GM23338 (cell line): ENCODE results near the gene CPNE8. TPM values are rescaled to one million over a fixed set of nuclear protein-coding genes. Genes with fewer than 3 reads are reported as not detected.

Experiments used
- ATAC-seq: fragments of 200-7000 bp; cut with Tn5 transposase; 3 replicates; pipeline ENCODE4 v1.9.1; 2020
- DNase-seq: peaks from one replicate; pipeline ENCODE4 v3.0.0-alpha.2; 2015; ENCODE audit warnings: low spot score
- H2AFZ ChIP-seq: fragments of 200-600 bp; sonication (generic); 2 replicates; pipeline ENCODE4 v1.8.0; 2016; ENCODE audit warnings: antibody characterized with exemption, mild to moderate bottlenecking, moderate library complexity
- H3F3A ChIP-seq: fragments of 200-600 bp; sonication (generic); replicated peaks from 2 replicates; pipeline ENCODE4 v1.8.0; 2017; ENCODE audit warnings: antibody characterized with exemption, mixed run types, low read depth
- H3K27ac ChIP-seq: fragments of 200-600 bp; sonication (generic); 2 replicates; pipeline ENCODE4 v1.6.1; 2016; ENCODE audit warnings: low read depth
- H3K27me3 ChIP-seq: fragments of 200-600 bp; sonication (generic); 2 replicates; pipeline ENCODE4 v1.8.0; 2016; ENCODE audit warnings: mild to moderate bottlenecking, mixed run types, moderate library complexity; ENCODE audit not compliant: insufficient read depth
- H3K36me3 ChIP-seq: fragments of 200-600 bp; sonication (generic); 2 replicates; pipeline ENCODE4 v1.8.0; 2016; ENCODE audit warnings: mild to moderate bottlenecking; ENCODE audit not compliant: insufficient read depth
- H3K4me1 ChIP-seq: fragments of 200-600 bp; sonication (generic); 2 replicates; pipeline ENCODE4 v1.8.0; 2016; ENCODE audit warnings: mild to moderate bottlenecking, moderate library complexity; ENCODE audit not compliant: insufficient read depth
- H3K4me2 ChIP-seq: fragments of 200-600 bp; sonication (generic); 2 replicates; pipeline ENCODE4 v1.7.1; 2017; ENCODE audit warnings: mixed run types
- H3K4me3 ChIP-seq: fragments of 200-600 bp; sonication (generic); 2 replicates; pipeline ENCODE4 v1.6.1; 2016; ENCODE audit warnings: mixed run types
- H3K79me2 ChIP-seq: fragments of 200-600 bp; sonication (generic); replicated peaks from 2 replicates; pipeline ENCODE4 v1.8.0; 2017; ENCODE audit warnings: mild to moderate bottlenecking; ENCODE audit not compliant: insufficient read depth
- H3K9me2 ChIP-seq: fragments of 200-600 bp; sonication (generic); 2 replicates; pipeline ENCODE4 v1.8.0; 2017; ENCODE audit not compliant: insufficient read depth
- H4K20me1 ChIP-seq: fragments of 200-600 bp; sonication (generic); replicated peaks from 2 replicates; pipeline ENCODE4 v1.8.0; 2017; ENCODE audit warnings: mild to moderate bottlenecking; ENCODE audit not compliant: insufficient read depth
- H3K27ac Mint-ChIP-seq: 2 replicates; pipeline ENCODE4 v1.8.0; 2020; ENCODE audit warnings: inconsistent platforms, mild to moderate bottlenecking, moderate library complexity, mixed read lengths
- H3K27me3 Mint-ChIP-seq: 3 replicates; pipeline ENCODE4 v1.8.0; 2022; ENCODE audit warnings: low read depth, mild to moderate bottlenecking, moderate library complexity, mixed read lengths, inconsistent platforms; ENCODE audit not compliant: insufficient read depth, poor library complexity
- H3K36me3 Mint-ChIP-seq: 3 replicates; pipeline ENCODE4 v1.8.0; 2021; ENCODE audit warnings: low read depth, mild to moderate bottlenecking, inconsistent platforms, moderate library complexity, mixed read lengths
- H3K4me1 Mint-ChIP-seq: 3 replicates; pipeline ENCODE4 v1.8.0; 2020; ENCODE audit warnings: mild to moderate bottlenecking, inconsistent platforms, mixed read lengths
- H3K4me3 Mint-ChIP-seq: 3 replicates; pipeline ENCODE4 v1.8.0; 2021; ENCODE audit warnings: moderate library complexity, mild to moderate bottlenecking, inconsistent platforms, mixed read lengths
- H3K9me3 Mint-ChIP-seq: 3 replicates; pipeline ENCODE4 v1.8.0; 2020; ENCODE audit warnings: moderate library complexity, mild to moderate bottlenecking, inconsistent platforms, mixed read lengths
- EZH2 ChIP-seq: fragments of 200-600 bp; sonication (generic); IDR thresholded peaks from one replicate; pipeline ENCODE4 v1.8.0; 2017; ENCODE audit warnings: antibody characterized with exemption, mild to moderate bottlenecking, low read depth; ENCODE audit not compliant: unreplicated experiment
- EZH2phosphoT487 ChIP-seq: fragments of 200-600 bp; sonication (generic); IDR thresholded peaks from one replicate; pipeline ENCODE4 v1.8.1; 2018; ENCODE audit warnings: antibody characterized with exemption; ENCODE audit not compliant: unreplicated experiment
- NANOG ChIP-seq: IDR thresholded peaks from 2 replicates; pipeline ENCODE4 v1.6.1; 2016; ENCODE audit warnings: antibody characterized with exemption, borderline replicate concordance
- STAT1 ChIP-seq: IDR thresholded peaks from one replicate; pipeline ENCODE4 v1.6.1; 2016; ENCODE audit warnings: antibody characterized with exemption; ENCODE audit not compliant: unreplicated experiment
- ZNF331 ChIP-seq: fragments of 250-450 bp; sonication (Bioruptor Pico); IDR thresholded peaks from 2 replicates; pipeline ENCODE4 v1.5.0; 2020; ENCODE audit warnings: low read depth, mild to moderate bottlenecking, moderate library complexity
- polyA plus RNA-seq: library from polyadenylated mRNA; unstranded; fragments of >200 nt; fragmentation: Nextera tagmentation; extraction: Ambion mirVana; gene quantifications from 2 replicates; pipeline ENCODE4 v1.2.1, GENCODE V29; 2016
- total RNA-seq: library from RNA; depleted of rRNA; stranded (reverse); fragments of >200 nt; shearing (Covaris generic); gene quantifications from 2 replicates; pipeline ENCODE4 v1.2.3, GENCODE V29; 2014
- TF ChIP-seq, protein P1 (sequence below), 2 experiments: fragments of 200-600 bp in 1 of 2; sonication (generic) in 1 of 2; conservative IDR thresholded peaks; 2 replicates each; pipeline versions ENCODE4 v1.5.1 to v1.6.1; 2016 to 2017; ENCODE audit warnings: antibody characterized with exemption in 2 of 2, low read depth in 2 of 2, mild to moderate bottlenecking in 2 of 2, moderate library complexity in 1 of 2
- TF ChIP-seq, protein P2 (sequence below): IDR thresholded peaks from 2 replicates; pipeline ENCODE4 v1.6.1; 2016; ENCODE audit warnings: antibody characterized with exemption
- TF ChIP-seq, protein P3 (sequence below): IDR thresholded peaks from one replicate; pipeline ENCODE4 v1.6.1; 2018; ENCODE audit warnings: antibody characterized with exemption; ENCODE audit not compliant: unreplicated experiment

CPNE8 gene
- total and polyA plus RNA-seq, 2 experiments from 2014 or later, result 8.7 to 10.1 TPM

DNA sequence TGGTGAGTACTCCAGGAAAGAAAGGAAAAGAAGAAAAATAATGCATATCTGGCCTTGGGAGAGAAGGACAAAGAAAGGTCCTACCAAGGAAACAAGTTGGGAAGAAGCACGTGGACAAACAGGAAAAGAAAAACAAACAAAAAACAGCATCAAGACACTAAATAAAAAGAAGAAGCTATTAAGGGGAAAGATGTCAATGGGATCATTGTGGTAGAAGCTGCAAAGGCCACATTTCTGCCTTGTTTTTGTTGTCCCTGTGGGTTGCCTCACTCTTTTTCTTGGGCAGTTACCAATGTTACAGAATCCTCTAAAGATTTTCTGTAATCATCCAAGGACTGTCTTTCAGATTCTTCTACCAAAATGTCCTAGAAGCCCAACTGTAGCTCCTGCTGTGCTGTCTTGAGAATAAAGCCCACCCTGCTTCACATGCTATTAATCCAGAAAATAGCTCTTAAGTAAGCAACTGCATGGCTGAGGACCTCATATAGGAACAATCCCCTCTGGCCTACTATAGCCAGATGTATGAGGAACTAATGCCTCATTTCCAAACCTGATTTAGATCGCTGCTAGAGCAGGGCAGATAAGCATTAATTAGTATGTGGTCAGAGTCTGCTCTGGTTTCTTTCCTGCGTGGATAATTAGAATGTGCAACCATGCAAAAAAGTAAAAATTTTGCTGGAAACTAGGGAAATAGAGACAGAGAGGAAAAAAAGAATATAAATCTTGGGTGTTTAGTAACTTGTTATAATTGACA lies 10.2 kb upstream of the CPNE8 start:
- Histone ChIP-seq H3K27ac (no peak overlapping the region), H3K4me3 (no peak overlapping the region), H3K4me2 (no peak overlapping the region), H3K27me3 (no peaks in the 10 kb centered on the region), H3K9me2 (no peaks in the 10 kb centered on the region), H2AFZ (no peak overlapping the region), H3K36me3 (no peaks in the 10 kb centered on the region), H4K20me1 (no peaks in the 10 kb centered on the region), H3K79me2 (no peaks in the 10 kb centered on the region), H3K4me1 (no peaks in the 10 kb centered on the region), H3F3A (no peaks in the 10 kb centered on the region)
- DNase-seq, result no peak
- H3K4me3 Mint-ChIP-seq, result no peak overlapping the region
- no peaks in the 10 kb centered on the region; the same call in 2 of the 3 replicates for H3K9me3 Mint-ChIP-seq
- H3K27ac Mint-ChIP-seq, result no peak overlapping the region
- no peak for ATAC-seq
- H3K4me1 Mint-ChIP-seq, result no peaks in the 10 kb centered on the region; the same call in 2 of the 3 replicates
- no peaks in the 10 kb centered on the region for H3K36me3 Mint-ChIP-seq
- TF ChIP-seq EZH2 (no peak), ZNF331 (CRISPR knock-in tag) (no peak), NANOG (no peak), STAT1 (no peak), EZH2phosphoT487 (no peak)
- TF ChIP-seq, protein P1, sequence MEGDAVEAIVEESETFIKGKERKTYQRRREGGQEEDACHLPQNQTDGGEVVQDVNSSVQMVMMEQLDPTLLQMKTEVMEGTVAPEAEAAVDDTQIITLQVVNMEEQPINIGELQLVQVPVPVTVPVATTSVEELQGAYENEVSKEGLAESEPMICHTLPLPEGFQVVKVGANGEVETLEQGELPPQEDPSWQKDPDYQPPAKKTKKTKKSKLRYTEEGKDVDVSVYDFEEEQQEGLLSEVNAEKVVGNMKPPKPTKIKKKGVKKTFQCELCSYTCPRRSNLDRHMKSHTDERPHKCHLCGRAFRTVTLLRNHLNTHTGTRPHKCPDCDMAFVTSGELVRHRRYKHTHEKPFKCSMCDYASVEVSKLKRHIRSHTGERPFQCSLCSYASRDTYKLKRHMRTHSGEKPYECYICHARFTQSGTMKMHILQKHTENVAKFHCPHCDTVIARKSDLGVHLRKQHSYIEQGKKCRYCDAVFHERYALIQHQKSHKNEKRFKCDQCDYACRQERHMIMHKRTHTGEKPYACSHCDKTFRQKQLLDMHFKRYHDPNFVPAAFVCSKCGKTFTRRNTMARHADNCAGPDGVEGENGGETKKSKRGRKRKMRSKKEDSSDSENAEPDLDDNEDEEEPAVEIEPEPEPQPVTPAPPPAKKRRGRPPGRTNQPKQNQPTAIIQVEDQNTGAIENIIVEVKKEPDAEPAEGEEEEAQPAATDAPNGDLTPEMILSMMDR (conservative IDR thresholded peaks at IDR 0.05; ENCODE audit: low read depth in 2 of 2), result no peak
- TF ChIP-seq, protein P2, sequence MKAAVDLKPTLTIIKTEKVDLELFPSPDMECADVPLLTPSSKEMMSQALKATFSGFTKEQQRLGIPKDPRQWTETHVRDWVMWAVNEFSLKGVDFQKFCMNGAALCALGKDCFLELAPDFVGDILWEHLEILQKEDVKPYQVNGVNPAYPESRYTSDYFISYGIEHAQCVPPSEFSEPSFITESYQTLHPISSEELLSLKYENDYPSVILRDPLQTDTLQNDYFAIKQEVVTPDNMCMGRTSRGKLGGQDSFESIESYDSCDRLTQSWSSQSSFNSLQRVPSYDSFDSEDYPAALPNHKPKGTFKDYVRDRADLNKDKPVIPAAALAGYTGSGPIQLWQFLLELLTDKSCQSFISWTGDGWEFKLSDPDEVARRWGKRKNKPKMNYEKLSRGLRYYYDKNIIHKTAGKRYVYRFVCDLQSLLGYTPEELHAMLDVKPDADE, result no peak
- H3K27me3 Mint-ChIP-seq, result peaks cover 2% of the 10 kb centered on the region

DNA sequence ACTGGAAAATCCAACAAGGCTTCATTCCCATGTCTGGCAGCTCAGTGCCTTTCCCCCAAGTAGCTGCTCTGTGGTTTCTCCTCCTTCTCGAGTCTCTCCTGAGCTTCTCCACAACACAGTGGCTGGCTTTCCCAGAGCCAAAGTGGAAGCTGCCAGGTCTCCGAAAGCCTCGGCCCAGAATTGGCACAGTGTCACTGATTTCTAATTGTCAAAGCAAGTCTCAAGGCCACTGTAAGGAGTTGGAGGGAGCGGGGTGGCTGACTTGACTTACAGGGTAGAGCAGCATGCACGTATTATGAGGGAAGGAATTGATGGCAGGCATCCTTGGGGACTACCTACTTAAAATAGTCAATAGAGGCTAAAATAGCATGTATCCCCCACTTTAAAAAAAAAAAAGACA lies 6.7 kb upstream of the CPNE8 start:
- Histone ChIP-seq H3K36me3 (no peaks in the 10 kb centered on the region), H3K4me3 (no peak overlapping the region), H3K79me2 (no peaks in the 10 kb centered on the region), H2AFZ (no peak overlapping the region; the same call in 1 of the 2 replicates), H4K20me1 (no peaks in the 10 kb centered on the region), H3K4me1 (peaks cover 3% of the 10 kb centered on the region; the same call in 1 of the 2 replicates), H3K4me2 (no peak overlapping the region), H3F3A (no peaks in the 10 kb centered on the region), H3K27ac (no peak overlapping the region), H3K9me2 (no peaks in the 10 kb centered on the region), H3K27me3 (no peaks in the 10 kb centered on the region)
- Mint-ChIP-seq H3K36me3 (no peaks in the 10 kb centered on the region), H3K4me3 (no peak overlapping the region), H3K9me3 (no peaks in the 10 kb centered on the region; the same call in 1 of the 3 replicates), H3K27me3 (peaks cover 2% of the 10 kb centered on the region), H3K27ac (no peak overlapping the region), H3K4me1 (peaks cover 3% of the 10 kb centered on the region; the same call in 2 of the 3 replicates)
- ATAC-seq (no peak), DNase-seq (no peak)
- no peak for TF ChIP-seq EZH2phosphoT487
- TF ChIP-seq, protein P3, sequence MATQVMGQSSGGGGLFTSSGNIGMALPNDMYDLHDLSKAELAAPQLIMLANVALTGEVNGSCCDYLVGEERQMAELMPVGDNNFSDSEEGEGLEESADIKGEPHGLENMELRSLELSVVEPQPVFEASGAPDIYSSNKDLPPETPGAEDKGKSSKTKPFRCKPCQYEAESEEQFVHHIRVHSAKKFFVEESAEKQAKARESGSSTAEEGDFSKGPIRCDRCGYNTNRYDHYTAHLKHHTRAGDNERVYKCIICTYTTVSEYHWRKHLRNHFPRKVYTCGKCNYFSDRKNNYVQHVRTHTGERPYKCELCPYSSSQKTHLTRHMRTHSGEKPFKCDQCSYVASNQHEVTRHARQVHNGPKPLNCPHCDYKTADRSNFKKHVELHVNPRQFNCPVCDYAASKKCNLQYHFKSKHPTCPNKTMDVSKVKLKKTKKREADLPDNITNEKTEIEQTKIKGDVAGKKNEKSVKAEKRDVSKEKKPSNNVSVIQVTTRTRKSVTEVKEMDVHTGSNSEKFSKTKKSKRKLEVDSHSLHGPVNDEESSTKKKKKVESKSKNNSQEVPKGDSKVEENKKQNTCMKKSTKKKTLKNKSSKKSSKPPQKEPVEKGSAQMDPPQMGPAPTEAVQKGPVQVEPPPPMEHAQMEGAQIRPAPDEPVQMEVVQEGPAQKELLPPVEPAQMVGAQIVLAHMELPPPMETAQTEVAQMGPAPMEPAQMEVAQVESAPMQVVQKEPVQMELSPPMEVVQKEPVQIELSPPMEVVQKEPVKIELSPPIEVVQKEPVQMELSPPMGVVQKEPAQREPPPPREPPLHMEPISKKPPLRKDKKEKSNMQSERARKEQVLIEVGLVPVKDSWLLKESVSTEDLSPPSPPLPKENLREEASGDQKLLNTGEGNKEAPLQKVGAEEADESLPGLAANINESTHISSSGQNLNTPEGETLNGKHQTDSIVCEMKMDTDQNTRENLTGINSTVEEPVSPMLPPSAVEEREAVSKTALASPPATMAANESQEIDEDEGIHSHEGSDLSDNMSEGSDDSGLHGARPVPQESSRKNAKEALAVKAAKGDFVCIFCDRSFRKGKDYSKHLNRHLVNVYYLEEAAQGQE, result no peak
- TF ChIP-seq, protein P1 (conservative IDR thresholded peaks at IDR 0.05; ENCODE audit: low read depth in 2 of 2), result no peak
- TF ChIP-seq NANOG, result no peak
